GM18873 (cell line): ENCODE measurements around the gene FLYWCH2.
"Not testable (repeated sequence)": the region's sequence is repeated elsewhere in the genome, so short reads cannot be mapped to it uniquely, and the experiment has no call there.

Experiments
- ATAC-seq: cut with Tn5 transposase; IDR thresholded peaks from one replicate; pipeline ENCODE4 v1.9.1; 2021; ENCODE audit warnings: mild to moderate bottlenecking, moderate library complexity, moderate number of reproducible peaks; ENCODE audit not compliant: unreplicated experiment, low FRiP score

The FLYWCH2 gene

DNA sequence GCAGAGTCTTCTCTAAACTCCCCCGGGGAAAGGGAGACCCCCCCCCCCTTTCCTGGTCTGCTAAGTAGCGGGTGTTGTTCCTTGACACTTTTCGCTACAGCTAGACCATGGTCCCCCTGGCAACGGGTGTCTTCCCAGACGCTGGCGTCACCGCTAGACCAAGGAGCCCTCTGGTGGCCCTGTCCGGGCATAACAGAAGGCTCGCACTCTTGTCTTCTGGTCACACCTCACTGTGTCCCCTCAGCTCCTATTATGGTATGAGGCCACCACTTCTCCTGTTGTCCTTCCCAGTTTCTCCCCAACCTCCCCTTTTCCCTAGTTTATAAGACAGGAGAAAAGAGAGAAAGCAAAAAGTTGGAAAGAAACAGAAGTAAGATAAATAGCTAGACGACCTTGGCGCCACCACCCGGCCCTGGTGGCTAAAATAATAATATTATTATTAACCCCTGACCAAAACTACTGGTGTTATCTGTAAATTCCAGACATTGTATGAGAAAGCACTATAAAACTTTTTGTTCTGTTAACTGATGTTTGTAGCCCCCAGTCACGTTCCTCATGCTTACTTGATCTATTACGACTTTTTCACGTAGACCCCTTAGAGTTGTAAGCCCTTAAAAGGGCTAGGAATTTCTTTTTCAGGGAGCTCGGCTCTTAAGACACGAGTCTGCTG lies 24.2 kb downstream of the FLYWCH2 start:
- not testable (repeated sequence) for ATAC-seq

DNA sequence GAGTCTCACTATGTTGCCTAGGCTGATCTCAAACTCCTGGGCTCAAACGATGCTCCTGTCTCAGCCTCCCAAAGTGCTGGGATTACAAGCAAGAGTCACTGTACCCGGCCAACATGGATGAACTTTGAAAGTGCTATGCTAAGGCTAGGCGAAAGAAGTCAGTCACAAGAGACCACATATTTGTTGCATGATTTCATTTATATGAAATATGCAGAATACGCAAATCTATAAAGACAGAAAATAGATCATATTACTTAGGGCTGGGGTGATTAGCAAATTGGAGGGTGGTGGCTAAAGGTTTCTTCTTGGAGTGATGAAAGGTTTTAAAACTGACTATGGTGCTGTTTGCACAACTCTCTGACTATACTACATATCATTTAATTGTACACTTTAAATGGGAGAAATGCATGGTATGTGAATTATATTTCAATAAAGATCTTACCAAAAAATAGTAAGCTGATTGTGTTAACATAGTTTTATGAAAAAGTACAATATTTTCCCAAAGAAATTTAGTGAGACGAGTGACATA lies 27.5 kb downstream of the FLYWCH2 start:
- ATAC-seq: no peak

DNA sequence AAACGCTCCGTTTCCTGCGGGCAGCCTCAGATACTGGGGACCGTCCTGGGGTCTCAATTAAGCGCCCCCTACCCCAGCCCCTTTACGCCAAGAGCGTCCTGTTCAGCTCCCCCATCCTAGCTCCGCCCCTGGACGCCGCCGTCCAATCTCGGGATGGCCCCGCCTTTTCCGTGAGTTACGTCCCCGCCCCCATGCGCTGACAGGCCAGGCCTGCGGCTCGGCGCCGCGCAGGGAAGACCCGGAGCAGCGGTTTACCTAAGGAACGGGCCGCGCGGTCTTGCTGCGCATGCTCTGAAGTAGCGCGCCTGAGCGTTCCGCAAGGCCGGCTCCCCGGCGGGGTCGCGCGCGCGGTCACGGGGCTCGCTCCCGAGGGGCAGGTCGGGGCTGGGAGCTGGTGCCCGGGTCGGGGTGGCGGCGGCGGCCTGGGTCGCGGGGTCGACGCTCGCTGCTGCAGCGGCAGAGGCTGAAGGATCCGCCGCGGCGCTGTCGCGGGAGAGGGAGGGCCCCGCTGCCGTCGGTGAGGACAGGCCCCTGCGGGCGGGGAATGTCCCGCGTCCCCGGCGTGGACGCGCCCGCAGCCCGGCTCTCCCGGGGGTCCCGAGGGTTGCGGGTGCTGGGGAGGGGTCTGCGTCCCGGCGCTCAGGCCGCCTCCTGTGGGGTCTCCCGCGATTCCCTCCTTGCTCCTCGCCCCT lies 28.8 kb downstream of the FLYWCH2 start, which contains the start of gene FLYWCH1:
Gene FLYWCH1, plus strand, starts transcription at position 294 of the 692 bp plus-strand sequence. CDS start 17,755 bp downstream, outside the sequence.
- peak; percentile 85 for ATAC-seq

DNA sequence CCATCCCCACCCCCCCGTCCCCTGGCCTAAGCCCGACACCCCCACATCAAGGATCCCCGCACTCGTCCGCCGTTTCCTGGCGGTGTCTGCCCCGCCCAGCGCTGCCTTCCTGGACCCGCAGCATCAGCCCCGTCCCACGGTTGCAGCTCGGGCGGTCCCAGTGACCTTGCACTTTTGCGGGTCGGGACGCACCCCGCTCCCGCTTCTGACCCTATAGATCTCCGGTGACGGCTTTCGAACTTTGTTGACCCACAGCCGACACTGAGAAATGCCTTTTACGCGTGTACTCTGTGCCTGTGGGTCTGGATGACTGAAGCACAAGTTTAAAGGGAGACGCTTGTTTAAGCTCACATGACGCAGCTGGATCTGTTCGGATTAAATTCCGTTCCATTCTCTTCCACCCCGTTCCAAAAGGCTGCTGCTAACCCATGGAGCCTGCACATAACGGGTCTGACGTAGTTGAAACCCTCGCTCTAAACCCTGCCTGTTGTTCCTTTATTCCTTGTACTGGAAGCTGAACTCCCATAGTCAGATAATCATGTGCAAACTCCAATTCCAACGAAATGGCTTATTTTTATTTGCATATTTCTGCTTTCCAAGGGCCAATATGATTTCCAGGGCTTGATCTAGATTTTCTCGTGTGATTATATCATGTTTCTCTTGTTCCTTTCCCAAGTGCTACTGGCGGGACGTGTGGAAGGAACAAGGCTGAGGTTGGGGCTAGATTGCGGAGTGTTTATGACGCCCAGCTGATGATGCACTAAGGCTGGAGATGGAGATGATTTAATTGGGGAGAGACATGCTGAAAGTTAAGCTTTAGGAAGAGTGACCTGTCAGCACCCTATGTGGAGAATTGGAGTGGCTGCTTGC lies 29.6 kb downstream of the FLYWCH2 start:
- no peak for ATAC-seq

DNA sequence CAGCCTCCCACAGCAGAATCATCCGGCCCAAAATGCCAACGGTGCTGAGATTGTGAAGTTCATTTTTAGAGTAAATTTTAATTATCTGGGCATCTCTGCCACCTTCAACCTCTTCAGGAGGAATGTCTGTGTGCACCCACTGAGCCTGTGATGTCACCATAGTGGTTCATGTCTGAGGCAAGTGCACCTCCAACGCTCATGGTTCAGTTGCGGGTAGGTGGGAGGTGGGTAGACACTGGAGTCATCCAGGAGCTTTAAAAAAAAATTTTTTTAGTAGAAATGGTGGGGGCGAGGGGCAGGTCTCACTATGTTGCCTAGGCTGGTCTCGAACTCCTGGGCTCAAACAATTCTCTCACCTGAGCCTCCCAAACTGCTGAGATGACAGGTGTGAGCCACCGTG lies 30.6 kb downstream of the FLYWCH2 start:
- ATAC-seq: no peak

DNA sequence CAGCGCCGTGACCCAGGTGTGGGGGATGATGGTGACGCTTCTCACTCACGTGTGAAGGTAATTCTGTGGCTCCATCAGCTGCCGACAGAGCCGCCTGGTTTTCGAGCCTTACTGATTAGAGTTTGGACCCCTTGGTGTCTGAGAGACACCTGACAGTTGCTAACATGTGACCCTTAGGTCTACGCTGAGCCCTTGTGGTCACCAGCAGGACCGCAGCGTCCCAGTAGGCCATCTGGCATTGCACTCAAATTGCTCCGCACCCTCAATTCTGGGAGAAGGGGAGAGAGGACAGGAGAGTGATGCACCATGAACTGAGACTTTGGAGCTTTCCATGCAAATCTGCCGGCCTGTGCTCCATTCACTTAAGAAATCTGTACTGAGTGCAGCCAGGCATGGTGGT lies 31.2 kb downstream of the FLYWCH2 start:
- no peak for ATAC-seq

DNA sequence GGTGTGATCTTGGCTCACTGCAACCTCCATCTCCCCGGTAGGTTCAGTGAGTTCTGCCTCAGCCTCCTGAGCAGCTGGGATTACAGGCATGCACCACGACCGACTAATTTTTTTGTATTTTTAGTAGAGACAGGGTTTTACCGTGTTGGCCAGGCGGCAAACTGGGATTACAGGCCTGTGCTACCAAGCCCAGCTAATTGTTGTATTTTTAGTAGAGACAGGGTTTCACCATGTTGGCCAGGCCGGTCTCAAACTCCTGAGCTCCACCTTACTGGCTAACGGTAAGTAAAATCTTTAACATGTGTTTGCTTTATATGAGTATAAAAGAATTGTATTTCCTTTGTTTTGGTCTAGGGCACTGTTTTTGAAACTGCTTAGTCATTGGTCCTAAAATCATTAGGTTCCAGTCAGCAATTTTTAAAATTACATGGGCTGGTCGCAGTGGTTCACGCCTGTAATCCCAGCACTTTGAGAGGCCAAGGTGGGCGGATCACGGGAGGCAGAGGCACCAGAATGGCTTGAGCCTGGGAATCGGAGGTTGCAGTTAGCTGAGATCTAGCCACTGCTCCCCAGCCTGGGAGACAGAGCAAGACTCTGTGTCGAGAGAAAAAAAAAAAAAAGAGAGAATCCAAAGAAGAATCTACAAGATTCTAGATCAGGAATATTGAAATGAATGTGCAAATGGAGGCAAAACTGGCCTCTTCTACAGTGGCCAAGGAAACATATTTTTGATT lies 32.3 kb downstream of the FLYWCH2 start:
- no peak for ATAC-seq

DNA sequence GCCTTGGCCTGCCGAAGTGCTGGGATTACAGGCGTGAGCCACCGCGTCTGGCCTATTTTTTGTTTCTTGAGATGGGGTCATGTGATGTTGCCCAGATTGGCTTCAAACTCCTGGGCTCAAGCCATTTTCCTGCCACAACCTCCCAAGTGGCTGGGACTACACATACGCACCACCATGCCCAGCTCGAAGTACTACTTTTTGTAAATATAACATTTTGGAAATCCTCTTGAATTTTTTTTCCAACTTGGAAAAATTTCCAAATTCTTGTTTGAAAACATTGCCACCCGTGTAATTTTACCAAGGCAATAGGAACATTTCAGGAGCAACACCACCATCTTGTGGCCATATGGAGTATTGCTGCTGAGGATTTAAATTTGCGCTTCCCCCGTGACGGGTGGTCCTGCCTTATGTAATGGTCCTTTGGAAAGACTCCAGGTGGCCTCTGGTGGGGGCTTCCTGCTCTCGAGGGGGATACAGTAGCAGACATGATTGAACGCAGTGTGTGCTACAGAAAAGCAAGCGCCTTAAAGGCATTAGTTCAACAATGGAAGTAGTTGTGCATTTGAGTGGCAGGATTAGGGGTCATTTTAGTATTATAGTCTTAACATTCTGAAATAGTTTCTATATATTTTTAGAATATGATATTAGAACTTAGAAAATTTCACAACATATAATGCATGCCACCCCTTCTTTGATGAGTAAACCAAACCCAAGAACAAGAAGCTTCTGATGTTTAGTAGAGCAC lies 36.7 kb downstream of the FLYWCH2 start:
- ATAC-seq: no peak

DNA sequence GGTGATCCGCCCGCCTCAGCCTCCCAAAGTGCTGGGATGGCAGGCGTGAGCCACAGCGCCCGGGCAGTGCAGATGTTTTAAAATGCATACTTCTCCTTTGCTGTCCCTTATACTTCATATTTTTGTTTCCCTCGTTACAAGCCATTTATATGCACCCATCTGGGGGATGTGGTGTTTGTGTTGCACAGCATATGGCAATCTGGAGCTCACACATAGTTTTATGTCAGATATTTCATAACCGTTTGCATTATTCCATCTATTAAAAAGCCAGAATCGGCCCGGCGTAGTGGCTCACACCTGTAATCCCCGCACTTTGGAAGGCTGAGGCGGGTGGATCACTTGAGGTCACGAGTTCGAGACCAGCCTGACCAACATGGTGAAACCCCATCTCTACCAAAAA lies 40.5 kb downstream of the FLYWCH2 start:
- no peak for ATAC-seq

DNA sequence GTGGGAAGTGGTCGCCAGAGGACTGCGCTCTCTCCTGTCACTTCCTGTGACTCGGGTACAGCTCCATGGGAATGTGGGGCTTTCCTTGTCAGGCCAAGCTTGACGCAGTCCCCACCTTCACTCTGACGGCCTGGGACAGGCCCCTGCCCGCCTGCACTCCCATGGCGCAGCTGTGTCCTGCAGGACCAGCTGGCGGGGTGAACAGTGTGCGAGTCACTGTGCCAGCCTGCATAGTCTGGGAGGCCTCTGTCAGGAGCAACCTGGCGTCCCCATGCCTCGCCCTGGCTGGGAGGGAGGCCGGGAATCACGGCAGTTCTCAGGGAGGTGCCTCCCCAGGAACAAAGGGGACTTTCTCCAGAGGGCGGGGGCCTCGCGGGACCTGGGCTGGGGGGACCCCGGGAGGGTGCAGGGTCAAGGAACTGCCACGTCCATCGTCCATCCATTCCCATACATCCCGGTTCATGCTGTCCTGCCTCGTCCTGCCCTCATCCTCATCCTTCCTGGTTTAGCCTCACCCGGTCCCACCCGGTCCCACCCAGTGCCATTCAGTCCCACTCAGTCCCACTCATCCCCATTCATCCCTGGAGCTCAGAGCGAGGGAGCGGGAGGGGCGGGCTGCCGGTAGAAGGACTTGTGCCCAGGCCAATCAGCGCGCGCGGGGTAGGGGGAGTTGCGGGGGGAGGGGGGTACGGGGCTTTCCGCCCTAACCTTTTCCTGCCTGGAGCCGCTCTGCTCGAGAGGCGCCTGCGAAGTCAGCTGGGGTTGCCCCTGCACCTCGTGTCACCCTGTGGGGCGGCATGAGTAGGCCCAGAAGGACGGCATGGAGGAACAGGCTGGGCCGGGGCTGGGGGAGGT lies 42.1 kb downstream of the FLYWCH2 start:
- no peak for ATAC-seq

DNA sequence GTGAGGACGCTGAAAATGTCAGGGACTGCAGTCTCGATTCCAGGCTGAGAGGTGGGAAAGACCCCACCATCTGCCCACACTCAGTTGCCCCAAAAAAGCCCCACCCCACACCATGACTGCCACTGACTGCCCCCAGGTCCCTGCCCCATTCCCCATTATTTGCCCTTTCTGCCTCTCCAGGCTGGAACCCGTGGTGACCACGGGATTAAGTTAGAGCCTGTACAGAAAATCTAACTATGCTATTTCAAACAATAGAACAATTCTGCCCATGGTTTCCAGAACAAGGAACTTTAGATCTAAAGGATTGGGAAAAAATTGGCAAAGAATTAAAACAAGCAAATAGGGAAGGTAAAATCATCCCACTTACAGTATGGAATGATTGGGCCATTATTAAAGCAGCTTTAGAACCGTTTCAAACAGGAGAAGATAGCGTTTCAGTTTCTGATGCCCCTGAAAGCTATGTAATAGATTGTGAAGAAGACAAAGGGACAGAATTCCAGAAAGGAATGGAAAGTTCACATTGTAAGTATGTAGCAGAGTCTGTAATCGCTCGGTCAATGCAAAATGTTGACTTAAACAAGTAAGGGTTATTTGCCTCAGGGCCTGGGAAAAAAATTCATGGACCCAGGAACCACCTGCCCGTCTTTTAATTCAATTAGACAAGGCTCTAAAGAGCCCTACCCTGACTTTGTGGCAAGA lies 43.1 kb downstream of the FLYWCH2 start:
- ATAC-seq: no peak

DNA sequence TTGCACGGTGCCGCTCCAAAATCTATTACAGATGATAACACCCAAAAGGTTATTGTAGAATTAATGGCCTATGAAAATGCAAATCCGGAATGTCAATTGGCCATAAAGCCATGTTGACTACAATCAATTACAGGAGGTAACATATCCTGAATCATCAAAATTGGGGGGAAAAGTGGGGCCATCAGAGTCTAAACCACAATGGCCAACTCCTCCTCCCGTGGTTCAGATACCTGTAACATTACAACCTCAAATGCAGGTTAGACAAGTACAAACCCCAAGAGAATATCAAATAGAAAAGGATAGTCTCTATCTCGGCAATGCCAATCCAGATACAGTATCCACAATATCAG lies 43.6 kb downstream of the FLYWCH2 start:
- ATAC-seq: no peak

DNA sequence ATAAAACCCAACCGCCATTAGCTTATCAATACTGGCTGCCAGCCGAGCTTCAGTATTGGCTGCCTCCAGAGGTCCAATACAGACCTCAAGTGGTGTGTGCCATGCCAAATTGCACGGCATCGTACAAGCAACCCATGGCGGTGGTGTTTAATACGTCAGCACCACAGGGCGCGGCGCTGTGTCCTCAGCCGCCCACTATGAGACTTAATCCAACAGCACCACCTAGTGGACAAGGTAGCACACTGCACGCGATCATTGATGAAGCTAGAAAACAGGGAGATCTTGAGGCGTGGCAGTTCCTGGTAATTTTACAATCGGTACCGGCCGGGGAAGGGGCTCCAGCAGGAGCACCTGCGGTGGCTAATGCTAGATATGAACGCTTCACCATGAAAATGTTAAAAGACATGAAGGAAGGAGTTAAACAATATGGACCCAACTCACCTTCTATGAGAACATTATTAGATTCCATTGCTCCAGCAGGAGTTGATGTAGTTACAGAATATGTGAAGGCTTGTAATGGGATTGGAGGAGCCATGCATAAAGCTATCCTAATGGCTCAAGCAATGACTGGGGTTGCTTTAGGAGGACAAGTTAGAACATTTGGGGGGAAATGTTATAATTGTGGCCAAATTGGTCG lies 44.1 kb downstream of the FLYWCH2 start:
- no peak for ATAC-seq

DNA sequence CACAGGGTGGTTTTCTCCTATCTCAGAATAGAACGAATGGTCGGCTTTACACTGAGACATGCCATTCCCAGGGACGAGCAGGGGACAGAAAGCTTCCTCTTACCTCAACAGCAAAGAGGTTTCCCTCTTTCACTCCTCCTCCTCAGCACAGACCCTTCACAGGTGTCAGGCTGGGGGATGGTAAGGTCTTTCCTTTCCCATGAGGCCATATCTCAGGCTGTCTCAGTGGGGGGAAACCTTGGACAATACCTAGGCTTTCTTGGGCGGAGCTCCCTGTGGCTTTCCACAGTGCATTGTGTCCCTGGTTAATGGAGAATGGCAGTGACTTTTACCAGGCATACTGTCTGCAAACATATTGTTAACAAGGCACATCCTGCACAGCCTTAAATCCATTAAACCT lies 45.1 kb downstream of the FLYWCH2 start:
- not testable (repeated sequence) for ATAC-seq

DNA sequence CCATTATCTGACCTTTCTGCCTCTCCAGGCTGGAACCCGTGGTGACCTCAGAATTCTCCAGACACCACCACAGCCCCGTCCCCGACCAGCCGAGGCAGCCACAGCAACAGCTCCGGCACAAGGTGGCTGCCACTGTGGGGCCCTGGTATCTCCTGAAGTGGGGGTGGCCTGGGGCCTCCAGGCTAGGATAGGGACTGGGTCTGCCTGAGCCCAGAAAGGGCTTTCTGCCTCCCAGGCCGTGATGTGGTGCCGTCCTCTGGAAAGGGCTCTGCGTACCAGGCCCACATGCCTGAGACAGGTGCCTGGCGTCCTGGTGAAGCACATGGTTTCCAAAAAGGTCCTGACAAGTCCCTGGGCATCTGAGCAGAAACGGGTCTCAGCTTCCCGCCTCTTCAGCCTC lies 45.8 kb downstream of the FLYWCH2 start:
- no peak for ATAC-seq

DNA sequence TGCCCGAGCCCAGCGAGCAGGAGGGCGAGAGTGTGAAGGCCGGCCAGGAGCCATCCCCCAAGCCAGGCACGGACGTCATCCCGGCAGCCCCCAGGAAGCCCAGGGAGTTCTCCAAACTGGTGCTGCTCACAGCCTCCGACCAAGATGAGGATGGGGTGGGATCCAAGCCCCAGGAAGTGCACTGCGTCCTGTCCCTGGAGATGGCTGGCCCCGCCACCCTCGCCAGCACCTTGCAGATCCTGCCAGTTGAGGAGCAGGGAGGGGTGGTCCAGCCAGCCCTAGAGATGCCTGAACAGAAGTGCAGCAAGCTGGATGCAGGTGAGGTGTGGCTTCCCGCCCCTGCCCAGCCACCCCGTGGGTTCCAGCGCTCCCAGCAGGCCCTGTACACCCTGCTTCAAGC lies 46.7 kb downstream of the FLYWCH2 start:
- no peak for ATAC-seq

DNA sequence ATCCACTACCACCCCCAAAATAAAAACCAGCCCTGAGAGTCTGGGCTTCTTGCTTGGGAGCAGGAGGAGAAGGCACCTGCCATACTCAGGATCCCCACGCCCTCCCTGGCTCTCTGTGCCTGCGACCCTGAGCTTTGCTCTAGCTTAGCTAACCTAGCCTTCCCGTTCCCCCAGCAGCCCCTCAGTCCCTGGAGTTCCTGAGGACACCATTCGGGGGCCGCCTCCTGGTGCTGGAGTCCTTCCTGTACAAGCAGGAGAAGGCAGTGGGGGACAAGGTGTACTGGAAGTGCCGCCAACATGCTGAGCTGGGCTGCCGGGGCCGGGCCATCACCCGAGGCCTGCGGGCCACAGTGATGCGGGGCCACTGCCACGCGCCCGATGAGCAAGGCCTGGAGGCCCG lies 47.2 kb downstream of the FLYWCH2 start:
- ATAC-seq: no peak
